ENCODE results near the gene PLPP4.
A peak's percentile ranks its signal among the peaks of the same experiment; 100 is the strongest.

Gene PLPP4

GRCh38 chr10:120432209-120432608 lies 24.8 kb upstream of the PLPP4 start:
- H3K4me3 ChIP-seq (ENCODE audit: low read depth, low read length) = no peak overlapping the region
- DNase-seq (ENCODE audit: low read depth) = no peak
- TF ChIP-seq, protein P1, sequence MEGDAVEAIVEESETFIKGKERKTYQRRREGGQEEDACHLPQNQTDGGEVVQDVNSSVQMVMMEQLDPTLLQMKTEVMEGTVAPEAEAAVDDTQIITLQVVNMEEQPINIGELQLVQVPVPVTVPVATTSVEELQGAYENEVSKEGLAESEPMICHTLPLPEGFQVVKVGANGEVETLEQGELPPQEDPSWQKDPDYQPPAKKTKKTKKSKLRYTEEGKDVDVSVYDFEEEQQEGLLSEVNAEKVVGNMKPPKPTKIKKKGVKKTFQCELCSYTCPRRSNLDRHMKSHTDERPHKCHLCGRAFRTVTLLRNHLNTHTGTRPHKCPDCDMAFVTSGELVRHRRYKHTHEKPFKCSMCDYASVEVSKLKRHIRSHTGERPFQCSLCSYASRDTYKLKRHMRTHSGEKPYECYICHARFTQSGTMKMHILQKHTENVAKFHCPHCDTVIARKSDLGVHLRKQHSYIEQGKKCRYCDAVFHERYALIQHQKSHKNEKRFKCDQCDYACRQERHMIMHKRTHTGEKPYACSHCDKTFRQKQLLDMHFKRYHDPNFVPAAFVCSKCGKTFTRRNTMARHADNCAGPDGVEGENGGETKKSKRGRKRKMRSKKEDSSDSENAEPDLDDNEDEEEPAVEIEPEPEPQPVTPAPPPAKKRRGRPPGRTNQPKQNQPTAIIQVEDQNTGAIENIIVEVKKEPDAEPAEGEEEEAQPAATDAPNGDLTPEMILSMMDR (IDR thresholded peaks at IDR 0.05; ENCODE audit: insufficient read depth, low read depth, low read length, missing control alignments) = no peak

GRCh38 chr10:120433141-120433540 lies 23.9 kb upstream of the PLPP4 start:
- DNase-seq (ENCODE audit: low read depth) = no peak
- TF ChIP-seq, protein P1 (IDR thresholded peaks at IDR 0.05; ENCODE audit: insufficient read depth, low read depth, low read length, missing control alignments) = no peak
- H3K4me3 ChIP-seq (ENCODE audit: low read depth, low read length) = no peak overlapping the region

DNA sequence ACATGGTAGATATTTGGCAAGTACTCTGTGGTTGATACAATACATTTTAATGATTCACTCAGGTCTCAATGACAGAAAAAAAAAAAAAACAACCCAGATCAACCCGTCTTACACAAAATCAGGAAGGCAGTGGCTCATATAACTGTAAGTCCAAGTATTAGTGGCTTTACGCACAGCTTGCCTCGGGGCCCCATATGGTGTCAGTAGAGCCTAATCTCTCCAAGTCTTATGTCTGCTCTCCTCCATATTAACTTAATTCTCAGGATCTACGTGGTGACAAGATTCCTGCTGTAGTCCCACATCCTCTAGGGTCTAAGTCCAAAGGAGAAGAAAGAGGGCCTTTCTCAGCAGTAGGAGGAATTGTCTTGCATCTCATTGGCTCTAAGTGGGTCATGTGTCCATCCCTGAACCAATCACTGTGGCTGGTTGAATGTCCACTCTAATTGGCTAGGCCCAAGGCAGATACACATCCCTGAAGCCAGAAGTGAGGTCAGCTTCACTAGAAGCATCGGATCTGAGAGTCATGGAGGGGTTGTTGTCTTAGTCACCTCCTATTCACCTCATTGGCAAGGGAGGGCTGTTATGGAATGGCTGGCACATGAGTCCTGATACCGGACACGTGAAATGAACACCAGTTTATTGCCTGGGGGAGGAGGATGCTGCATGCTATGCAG lies 20.5 kb upstream of the PLPP4 start:
- TF ChIP-seq, protein P1 (IDR thresholded peaks at IDR 0.05; ENCODE audit: insufficient read depth, low read depth, low read length, missing control alignments) = no peak
- no peak for DNase-seq (ENCODE audit: low read depth)

GRCh38 chr10:120437541-120437940 lies 19.5 kb upstream of the PLPP4 start:
- no peak for DNase-seq (ENCODE audit: low read depth)
- TF ChIP-seq, protein P1 (IDR thresholded peaks at IDR 0.05; ENCODE audit: insufficient read depth, low read depth, low read length, missing control alignments) = no peak

More for the DNA sequence above, 20.5 kb upstream of the PLPP4 start:
- no peak overlapping the region for H3K4me3 ChIP-seq (ENCODE audit: low read depth, low read length)

GRCh38 chr10:120451968-120452367 lies 5.1 kb upstream of the PLPP4 start:
- no peak for DNase-seq (ENCODE audit: low read depth)
- TF ChIP-seq, protein P1 (IDR thresholded peaks at IDR 0.05; ENCODE audit: insufficient read depth, low read depth, low read length, missing control alignments) = no peak

More at GRCh38 chr10:120437541-120437940, 19.5 kb upstream of the PLPP4 start:
- no peak overlapping the region for H3K4me3 ChIP-seq (ENCODE audit: low read depth, low read length)

GRCh38 chr10:120453319-120453718 lies 3.7 kb upstream of the PLPP4 start:
- no peak for DNase-seq (ENCODE audit: low read depth)
- H3K4me3 ChIP-seq (ENCODE audit: low read depth, low read length) = no peak overlapping the region
- TF ChIP-seq, protein P1 (IDR thresholded peaks at IDR 0.05; ENCODE audit: insufficient read depth, low read depth, low read length, missing control alignments) = no peak

More at GRCh38 chr10:120451968-120452367, 5.1 kb upstream of the PLPP4 start:
- no peak overlapping the region for H3K4me3 ChIP-seq (ENCODE audit: low read depth, low read length)

DNA sequence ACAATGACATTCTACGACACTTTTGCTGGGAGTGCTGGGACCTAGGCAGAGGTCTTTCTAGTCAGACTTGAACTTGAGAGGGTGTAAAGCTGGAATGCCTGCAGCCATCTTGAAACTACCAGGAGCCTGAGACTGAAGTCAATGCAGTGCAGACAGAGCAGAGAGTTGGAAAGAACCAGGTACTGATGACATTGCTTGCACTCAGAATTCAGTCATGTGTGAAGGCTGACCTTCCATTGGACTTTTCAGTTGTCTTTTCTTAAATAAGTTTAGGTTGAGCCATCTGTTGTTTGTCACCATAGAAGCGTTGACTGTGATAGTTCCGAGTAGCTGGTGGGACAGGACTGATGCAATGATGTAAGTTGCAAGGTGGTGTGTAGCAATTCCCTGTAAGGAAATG lies 3.1 kb upstream of the PLPP4 start:
- no peak overlapping the region for H3K4me3 ChIP-seq (ENCODE audit: low read depth, low read length)
- TF ChIP-seq, protein P1 (IDR thresholded peaks at IDR 0.05; ENCODE audit: insufficient read depth, low read depth, low read length, missing control alignments) = no peak
- peak; percentile 8 for DNase-seq (ENCODE audit: low read depth)
